Measurements from ENCODE around the gene MBOAT7.

MBOAT7 gene

DNA sequence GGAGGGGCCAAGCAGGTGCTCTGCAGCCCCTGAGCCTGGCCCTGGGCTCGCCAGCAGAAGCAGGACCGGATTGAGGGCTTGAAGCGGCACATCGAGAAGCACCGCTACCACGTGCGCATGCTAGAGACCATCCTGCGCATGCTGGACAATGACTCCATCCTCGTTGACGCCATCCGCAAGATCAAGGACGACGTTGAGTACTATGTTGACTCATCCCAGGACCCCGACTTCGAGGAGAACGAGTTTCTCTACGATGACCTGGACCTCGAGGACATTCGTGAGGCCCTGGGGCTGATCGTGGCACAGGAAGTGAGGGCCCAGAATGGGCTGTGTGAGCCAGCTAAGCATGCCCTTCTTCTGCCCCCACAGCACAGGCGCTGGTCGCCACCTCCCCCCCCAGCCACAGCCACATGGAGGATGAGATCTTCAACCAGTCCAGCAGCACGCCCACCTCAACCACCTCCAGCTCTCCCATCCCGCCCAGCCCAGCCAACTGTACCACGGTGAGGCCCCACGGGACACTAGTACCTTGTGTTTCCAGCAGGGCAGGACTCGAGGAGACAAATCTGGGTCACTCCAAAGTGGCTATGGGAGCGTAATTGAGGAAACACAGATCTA, 43.7 kb downstream of the MBOAT7 start:
- ATAC-seq (ENCODE audit: low read depth) (no peak), DNase-seq (ENCODE audit: low spot score) (no peak)
- TF ChIP-seq, protein P1, sequence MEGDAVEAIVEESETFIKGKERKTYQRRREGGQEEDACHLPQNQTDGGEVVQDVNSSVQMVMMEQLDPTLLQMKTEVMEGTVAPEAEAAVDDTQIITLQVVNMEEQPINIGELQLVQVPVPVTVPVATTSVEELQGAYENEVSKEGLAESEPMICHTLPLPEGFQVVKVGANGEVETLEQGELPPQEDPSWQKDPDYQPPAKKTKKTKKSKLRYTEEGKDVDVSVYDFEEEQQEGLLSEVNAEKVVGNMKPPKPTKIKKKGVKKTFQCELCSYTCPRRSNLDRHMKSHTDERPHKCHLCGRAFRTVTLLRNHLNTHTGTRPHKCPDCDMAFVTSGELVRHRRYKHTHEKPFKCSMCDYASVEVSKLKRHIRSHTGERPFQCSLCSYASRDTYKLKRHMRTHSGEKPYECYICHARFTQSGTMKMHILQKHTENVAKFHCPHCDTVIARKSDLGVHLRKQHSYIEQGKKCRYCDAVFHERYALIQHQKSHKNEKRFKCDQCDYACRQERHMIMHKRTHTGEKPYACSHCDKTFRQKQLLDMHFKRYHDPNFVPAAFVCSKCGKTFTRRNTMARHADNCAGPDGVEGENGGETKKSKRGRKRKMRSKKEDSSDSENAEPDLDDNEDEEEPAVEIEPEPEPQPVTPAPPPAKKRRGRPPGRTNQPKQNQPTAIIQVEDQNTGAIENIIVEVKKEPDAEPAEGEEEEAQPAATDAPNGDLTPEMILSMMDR (IDR thresholded peaks at IDR 0.05; ENCODE audit: poor library complexity, severe bottlenecking) = no peak
- Histone ChIP-seq H3K27me3 (ENCODE audit: insufficient read depth, poor library complexity, severe bottlenecking) (no peaks in the 10 kb centered on the region), H3K36me3 (ENCODE audit: low read depth) (peaks cover 94% of the 10 kb centered on the region), H3K4me3 (ENCODE audit: severe bottlenecking) (no peak overlapping the region), H3K27ac (ENCODE audit: poor library complexity, severe bottlenecking) (no peak overlapping the region), H3K9me3 (ENCODE audit: severe bottlenecking) (no peaks in the 10 kb centered on the region), H3K4me1 (ENCODE audit: insufficient read depth, poor library complexity, severe bottlenecking) (no peaks in the 10 kb centered on the region)

DNA sequence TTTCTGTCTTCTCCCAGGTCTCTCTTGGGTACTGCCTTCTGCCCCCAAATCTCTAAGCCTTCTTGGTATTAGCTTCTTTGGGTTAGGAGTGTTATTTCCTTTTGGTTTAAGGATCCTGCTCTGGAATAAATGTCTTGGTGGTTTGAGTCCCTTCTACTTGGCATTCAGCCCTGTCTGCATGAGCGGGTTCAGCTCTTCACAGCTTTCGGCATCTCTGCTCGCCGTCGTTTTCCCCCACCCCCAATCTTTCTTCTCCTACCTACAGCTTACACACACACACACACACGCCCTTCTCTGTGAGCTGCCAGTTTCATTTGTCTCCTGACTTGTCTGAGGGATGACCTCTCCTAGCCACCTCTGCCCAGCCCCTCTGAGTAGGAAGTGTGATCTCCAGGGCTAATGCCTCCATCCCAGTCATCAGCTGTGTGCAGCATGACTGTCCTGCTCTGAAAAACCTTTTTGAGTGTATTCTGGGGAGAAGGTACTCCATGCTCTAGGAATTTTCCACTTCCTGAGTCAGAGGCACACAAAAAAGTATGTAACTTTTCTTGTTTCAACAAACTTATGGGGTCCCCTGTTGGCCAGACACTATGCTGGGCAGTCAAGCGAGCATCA, 47.1 kb downstream of the MBOAT7 start:
- Histone ChIP-seq H3K27me3 (ENCODE audit: insufficient read depth, poor library complexity, severe bottlenecking) (no peaks in the 10 kb centered on the region), H3K9me3 (ENCODE audit: severe bottlenecking) (no peaks in the 10 kb centered on the region), H3K4me1 (ENCODE audit: insufficient read depth, poor library complexity, severe bottlenecking) (peaks cover 3% of the 10 kb centered on the region), H3K36me3 (ENCODE audit: low read depth) (peaks cover 82% of the 10 kb centered on the region), H3K4me3 (ENCODE audit: severe bottlenecking) (no peak overlapping the region), H3K27ac (ENCODE audit: poor library complexity, severe bottlenecking) (no peak overlapping the region)
- TF ChIP-seq, protein P1 (IDR thresholded peaks at IDR 0.05; ENCODE audit: poor library complexity, severe bottlenecking) = no peak
- ATAC-seq (ENCODE audit: low read depth) = no peak
- DNase-seq (ENCODE audit: low spot score) = no peak

DNA sequence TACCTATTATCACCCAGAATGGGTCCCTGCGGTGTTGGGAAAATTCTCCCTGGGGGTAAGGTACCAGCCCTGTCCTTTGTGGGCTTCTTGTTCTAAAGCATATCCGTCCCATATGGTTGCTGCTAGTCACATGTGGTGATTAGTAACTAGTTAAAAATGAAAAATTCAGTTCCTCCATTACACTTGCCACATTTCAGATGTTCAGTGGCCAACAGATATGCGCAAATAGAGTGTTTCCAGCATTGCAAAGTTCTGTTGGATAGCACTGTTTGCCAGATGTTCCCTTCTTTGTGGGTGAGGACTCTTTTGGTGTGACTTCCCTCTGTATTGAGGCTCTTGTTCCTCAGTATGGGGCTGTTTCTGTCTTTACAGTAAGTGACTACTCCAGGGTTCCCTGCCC, 48.0 kb downstream of the MBOAT7 start:
- DNase-seq (ENCODE audit: low spot score) = no peak
- Histone ChIP-seq H3K9me3 (ENCODE audit: severe bottlenecking) (no peaks in the 10 kb centered on the region), H3K4me3 (ENCODE audit: severe bottlenecking) (no peak overlapping the region), H3K27me3 (ENCODE audit: insufficient read depth, poor library complexity, severe bottlenecking) (no peaks in the 10 kb centered on the region), H3K27ac (ENCODE audit: poor library complexity, severe bottlenecking) (no peak overlapping the region), H3K36me3 (ENCODE audit: low read depth) (peaks cover 74% of the 10 kb centered on the region), H3K4me1 (ENCODE audit: insufficient read depth, poor library complexity, severe bottlenecking) (peaks cover 3% of the 10 kb centered on the region)
- no peak for ATAC-seq (ENCODE audit: low read depth)
- TF ChIP-seq, protein P1 (IDR thresholded peaks at IDR 0.05; ENCODE audit: poor library complexity, severe bottlenecking) = no peak

DNA sequence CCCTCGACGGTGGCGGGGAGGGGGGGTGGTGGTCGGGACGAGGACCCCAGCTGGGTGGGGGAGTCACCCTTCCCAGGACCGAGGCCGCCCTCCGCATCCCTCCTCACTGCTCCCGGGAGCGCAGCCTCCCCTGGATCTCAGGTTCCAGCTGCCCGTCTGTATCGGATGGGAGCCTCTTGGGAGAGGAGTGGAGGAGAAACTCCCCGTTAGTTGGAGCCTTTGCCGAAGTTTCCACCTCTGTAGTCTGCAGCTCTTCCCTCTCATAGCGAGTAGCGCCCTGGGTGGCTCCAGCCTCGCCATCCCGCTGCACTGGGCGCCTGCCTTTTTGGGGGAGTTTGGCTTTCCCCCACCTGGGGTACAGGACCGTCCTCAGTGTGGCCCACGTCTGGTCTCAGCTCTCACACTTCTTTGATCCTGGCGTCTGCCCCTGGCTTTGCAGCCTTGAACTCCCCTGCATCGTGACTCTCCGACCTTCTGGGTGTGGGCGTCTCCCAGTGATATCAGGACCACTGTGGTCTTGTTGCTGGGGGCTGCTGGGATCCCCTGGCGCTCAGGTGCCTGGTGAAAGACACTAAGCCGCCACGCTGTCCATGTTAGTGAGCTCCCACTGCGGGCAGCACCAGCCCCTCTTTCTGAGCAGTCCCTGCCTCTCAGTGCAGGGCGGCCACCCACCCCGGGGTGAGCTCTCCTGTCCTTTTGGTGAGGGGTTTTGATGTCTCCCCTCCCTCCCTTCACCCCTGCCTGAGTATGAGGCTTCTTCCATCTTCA, 50.7 kb downstream of the MBOAT7 start:
- Histone ChIP-seq H3K27me3 (ENCODE audit: insufficient read depth, poor library complexity, severe bottlenecking) (no peaks in the 10 kb centered on the region), H3K4me3 (ENCODE audit: severe bottlenecking) (peak overlapping the region; percentile 78), H3K4me1 (ENCODE audit: insufficient read depth, poor library complexity, severe bottlenecking) (peaks cover 3% of the 10 kb centered on the region), H3K9me3 (ENCODE audit: severe bottlenecking) (no peaks in the 10 kb centered on the region), H3K27ac (ENCODE audit: poor library complexity, severe bottlenecking) (peak overlapping the region; percentile 75), H3K36me3 (ENCODE audit: low read depth) (peaks cover 48% of the 10 kb centered on the region)
- DNase-seq (ENCODE audit: low spot score) (no peak), ATAC-seq (ENCODE audit: low read depth) (no peak)
- TF ChIP-seq, protein P1 (IDR thresholded peaks at IDR 0.05; ENCODE audit: poor library complexity, severe bottlenecking) = no peak
